ENCODE data around the gene FGFBP1. TPM values are rescaled to one million over a fixed set of nuclear protein-coding genes. Genes with fewer than 3 reads are reported as not detected.
A peak's percentile ranks its signal among the peaks of the same experiment; 100 is the strongest.

The FGFBP1 gene
- not detected for total RNA-seq

- ATAC-seq (no peak), DNase-seq (ENCODE audit: low spot score in 2 of 2) (no peak)
- Mint-ChIP-seq H3K9me3 (no peaks in the 10 kb centered on the region), H3K36me3 (no peaks in the 10 kb centered on the region), H3K27ac (no peak within 1 kb of the TSS)
Measured at GRCh38 chr4:15938640-15939039, at the start of gene FGFBP1. FGFBP1 (minus strand) TSS chr4:15938740; CDS start chr4:15936632, 2,108 bp downstream.

DNA sequence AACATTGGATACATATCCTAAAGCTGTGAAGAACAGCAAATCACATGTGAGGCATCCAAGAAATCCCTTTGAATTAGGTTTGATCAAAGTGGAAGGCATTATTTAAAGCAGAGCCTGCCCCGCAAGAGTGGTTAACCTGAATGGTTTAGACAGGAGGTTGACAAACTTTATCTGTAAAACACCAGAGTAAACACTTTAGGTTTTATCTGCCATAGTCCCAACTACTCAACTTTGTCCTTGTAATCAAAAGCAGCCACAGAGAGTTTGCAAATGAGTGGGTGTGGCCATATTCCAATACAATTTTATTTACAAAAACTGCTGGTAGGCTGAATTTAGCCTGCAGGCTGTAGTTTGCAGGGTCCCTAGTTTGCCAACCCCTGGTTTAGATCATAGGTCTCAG, 49.7 kb upstream of the FGFBP1 start:
- no peak overlapping the region for H3K27ac Mint-ChIP-seq
- no peaks in the 10 kb centered on the region for H3K9me3 Mint-ChIP-seq
- ATAC-seq (no peak), DNase-seq (ENCODE audit: low spot score in 2 of 2) (no peak)
- H3K36me3 Mint-ChIP-seq: no peaks in the 10 kb centered on the region

DNA sequence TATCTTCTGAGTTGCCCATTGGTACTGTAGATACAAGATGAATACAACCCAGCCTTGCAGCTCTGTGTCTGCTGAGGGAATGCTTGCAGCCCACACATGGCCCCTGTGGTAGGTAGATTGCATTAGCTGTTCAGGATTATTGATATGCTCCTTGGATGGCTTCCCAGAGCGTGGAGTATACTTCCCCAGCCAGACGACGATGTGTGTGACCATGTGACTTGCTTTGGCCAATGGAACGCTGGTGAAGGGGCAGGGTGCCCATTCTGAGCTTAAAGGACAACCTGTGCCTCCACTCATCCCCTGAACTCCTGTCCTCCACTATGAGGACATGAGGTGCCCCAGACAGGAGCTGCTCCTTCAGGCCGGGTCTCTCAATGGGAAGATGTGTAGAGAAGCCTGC, 48.4 kb upstream of the FGFBP1 start:
- DNase-seq (ENCODE audit: low spot score in 2 of 2) (no peak), ATAC-seq (no peak)
- Mint-ChIP-seq H3K9me3 (no peaks in the 10 kb centered on the region), H3K36me3 (no peaks in the 10 kb centered on the region), H3K27ac (no peak overlapping the region)

DNA sequence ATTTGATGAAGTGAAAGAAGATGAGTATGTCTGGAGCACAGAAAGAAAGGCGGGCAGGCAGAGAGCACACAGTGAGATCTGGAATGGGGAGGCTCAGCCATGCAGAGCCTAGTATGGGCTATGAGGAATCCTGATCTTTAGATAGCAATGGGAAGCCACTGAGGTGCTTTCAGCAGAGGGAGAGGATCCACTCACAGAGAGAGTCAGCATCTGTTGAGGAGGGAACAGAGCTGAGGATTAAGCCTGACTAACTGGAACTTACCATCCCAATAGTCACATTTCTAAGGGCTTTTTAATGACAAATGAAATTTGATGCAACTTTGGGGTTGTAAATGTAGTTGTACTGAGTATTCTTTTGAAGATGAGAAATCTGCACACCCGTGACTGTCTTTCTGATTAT, 45.1 kb upstream of the FGFBP1 start:
- Mint-ChIP-seq H3K9me3 (no peaks in the 10 kb centered on the region), H3K36me3 (no peaks in the 10 kb centered on the region), H3K27ac (no peak overlapping the region)
- DNase-seq (ENCODE audit: low spot score in 2 of 2) (no peak), ATAC-seq (no peak)

- DNase-seq (ENCODE audit: low spot score in 2 of 2) (no peak), ATAC-seq (no peak)
- H3K36me3 Mint-ChIP-seq: no peaks in the 10 kb centered on the region
- H3K27ac Mint-ChIP-seq: no peak overlapping the region
- no peaks in the 10 kb centered on the region for H3K9me3 Mint-ChIP-seq
Measured at GRCh38 chr4:15982842-15983524, 44.4 kb upstream of the FGFBP1 start.

DNA sequence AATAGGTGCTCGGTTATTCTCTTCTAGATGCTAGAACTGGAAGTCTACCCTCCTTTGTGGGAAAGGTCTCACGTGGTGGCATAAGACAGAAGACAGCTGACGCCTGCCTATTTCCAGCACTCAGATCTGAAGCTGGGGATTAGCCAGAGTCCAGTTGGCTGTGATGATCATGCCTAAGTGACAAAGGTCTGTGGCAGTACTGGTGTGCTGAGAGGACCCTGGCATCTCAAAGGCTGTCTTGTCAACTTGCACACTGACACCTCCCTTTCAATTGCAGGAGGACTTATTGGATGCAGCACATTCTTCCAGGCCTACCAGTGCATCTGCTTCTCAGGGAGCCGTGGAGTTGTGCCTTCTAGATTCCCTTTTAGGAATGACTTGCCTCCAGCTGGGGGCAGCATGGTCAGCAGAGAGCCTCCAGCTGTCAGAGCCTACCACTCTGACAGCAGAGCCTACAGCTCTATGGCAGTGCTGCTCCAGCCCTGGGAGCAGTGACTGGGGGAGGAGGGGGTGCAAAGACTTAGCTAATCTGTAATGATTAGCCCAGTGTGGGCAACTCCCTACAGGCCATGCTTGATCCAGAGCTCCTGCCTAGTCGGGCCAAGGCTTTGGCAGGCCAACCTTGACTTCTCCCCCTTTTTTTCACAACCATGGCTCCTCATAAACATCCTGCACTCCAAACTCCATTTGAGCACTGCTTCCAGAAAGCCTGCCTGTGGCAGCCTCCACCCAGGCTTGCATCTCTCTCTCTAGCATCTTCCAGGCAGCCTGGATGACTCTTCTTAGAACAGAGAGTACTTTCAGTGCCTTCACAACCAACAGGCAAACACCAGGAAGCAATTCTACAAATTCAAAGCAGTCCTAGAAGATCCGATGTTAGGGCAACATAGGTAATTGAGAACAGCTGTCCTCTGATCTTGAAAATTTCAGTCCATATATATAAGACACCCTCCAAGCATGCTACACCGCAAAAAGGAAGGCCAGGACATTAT, 38.2 kb upstream of the FGFBP1 start:
- Mint-ChIP-seq H3K27ac (no peak overlapping the region), H3K9me3 (no peaks in the 10 kb centered on the region), H3K36me3 (no peaks in the 10 kb centered on the region)
- no peak for ATAC-seq
- no peak for DNase-seq (ENCODE audit: low spot score in 2 of 2)

DNA sequence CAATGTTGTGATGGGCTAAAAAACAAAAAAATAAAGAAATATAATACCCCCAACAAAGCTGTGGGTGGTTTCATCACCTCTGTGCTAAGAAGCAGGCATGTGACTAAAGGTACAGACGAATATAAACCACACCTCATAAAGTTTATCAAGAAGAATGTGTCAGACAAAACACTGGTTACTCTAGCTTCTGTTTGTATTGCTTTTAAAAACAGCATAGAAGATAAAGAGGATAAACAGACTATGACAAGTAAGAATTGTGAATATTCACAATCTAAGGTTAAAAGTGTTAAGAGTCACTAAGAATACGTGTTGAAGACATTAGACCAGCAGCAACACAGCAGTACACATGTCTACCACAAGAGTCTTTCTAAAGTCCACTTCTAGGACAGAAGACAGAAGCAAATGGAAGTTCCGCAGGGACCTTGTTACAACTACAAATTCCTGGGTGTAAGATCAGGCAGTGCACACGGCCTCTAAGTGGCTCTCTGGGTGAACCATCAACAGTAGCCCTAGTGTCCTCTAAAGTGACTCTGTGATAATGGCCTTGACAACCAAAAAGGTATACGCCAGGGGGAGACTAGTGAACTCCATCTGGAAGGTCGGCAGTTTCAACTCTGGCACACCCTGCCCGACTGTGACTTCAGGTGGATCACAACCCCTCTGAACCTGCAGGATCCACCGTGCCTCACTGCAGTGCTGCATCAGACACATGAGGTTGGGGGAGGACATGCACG, 32.7 kb upstream of the FGFBP1 start:
- ATAC-seq (no peak), DNase-seq (ENCODE audit: low spot score in 2 of 2) (no peak)
- no peak overlapping the region for H3K27ac Mint-ChIP-seq
- H3K9me3 Mint-ChIP-seq: peaks cover 2 to 3% of the 10 kb centered on the region in 2 donors
- no peaks in the 10 kb centered on the region for H3K36me3 Mint-ChIP-seq

- DNase-seq (ENCODE audit: low spot score in 2 of 2): no peak
- H3K27ac Mint-ChIP-seq: no peak overlapping the region
- ATAC-seq: no peak
- H3K9me3 Mint-ChIP-seq: peaks cover 4 to 6% of the 10 kb centered on the region in 2 donors
- H3K36me3 Mint-ChIP-seq: no peaks in the 10 kb centered on the region
Measured at GRCh38 chr4:15968551-15969300, 30.2 kb upstream of the FGFBP1 start.

- Mint-ChIP-seq H3K27ac (peak overlapping the region in 1 of 2 donors; percentile 63), H3K9me3 (peaks cover 4 to 6% of the 10 kb centered on the region in 2 donors), H3K36me3 (no peaks in the 10 kb centered on the region)
- ATAC-seq: no peak
- DNase-seq (ENCODE audit: low spot score in 2 of 2): no peak
Measured at GRCh38 chr4:15965325-15965724, 26.8 kb upstream of the FGFBP1 start.

DNA sequence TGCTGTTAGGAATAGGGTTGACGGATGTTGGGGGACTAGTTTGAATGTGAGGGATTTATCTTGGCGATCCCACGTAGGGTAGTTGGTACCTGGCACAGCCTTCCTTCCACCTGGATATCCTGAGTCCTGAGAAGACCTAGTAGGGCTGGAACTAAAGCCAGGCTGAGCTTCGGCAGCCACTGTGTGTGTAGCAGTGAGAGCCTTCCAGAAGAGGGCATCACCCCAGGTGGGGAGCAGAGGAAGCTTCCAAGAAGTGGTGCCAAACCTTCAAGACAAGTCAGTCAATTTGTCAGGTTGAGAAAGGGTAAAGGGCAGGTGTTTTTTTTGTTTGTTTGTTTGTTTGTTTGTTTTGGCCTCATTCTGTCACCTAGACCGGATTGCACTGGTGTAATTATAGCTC, 25.6 kb upstream of the FGFBP1 start:
- Mint-ChIP-seq H3K27ac (no peak overlapping the region), H3K9me3 (peaks cover 4 to 6% of the 10 kb centered on the region in 2 donors), H3K36me3 (no peaks in the 10 kb centered on the region)
- ATAC-seq (no peak), DNase-seq (ENCODE audit: low spot score in 2 of 2) (no peak)

DNA sequence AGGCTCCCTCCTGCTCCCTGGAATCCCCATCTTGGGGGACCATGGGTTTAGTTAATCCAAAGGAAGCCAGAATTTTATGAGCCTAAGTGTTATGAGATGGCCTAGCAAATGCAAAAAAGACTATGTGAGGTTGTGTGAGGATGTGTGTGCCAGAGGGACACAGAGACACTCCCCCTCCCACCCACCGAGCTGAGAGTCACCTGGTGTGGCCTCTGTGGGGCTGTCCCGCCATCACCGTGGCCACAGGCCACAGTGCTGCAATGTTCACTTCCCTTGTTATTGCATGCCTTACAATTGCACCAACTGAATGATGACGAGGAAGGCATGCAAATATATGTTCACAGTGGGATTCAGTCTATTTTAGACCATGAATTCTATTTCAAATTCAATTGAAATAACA, 25.0 kb upstream of the FGFBP1 start:
- Mint-ChIP-seq H3K9me3 (peaks cover 4 to 6% of the 10 kb centered on the region in 2 donors), H3K27ac (peak overlapping the region in 1 of 2 donors; percentile 47), H3K36me3 (no peaks in the 10 kb centered on the region)
- DNase-seq (ENCODE audit: low spot score in 2 of 2) (peak; percentile 37 to 64), ATAC-seq (peak; percentile 84 to 93)

GRCh38 chr4:15963001-15963451, 24.5 kb upstream of the FGFBP1 start, which contains the start of gene FGFBP2:
FGFBP2 (minus strand) TSS chr4:15963175; CDS start chr4:15963129, 46 bp downstream.
- Mint-ChIP-seq H3K9me3 (peaks cover 4 to 6% of the 10 kb centered on the region in 2 donors), H3K27ac (peak within 1 kb of the TSS; percentile 47 to 58), H3K36me3 (no peaks in the 10 kb centered on the region)
- peak; percentile 83 to 85 for ATAC-seq
- peak; percentile 57 to 77 for DNase-seq (ENCODE audit: low spot score in 2 of 2)

GRCh38 chr4:15961781-15962510, 23.4 kb upstream of the FGFBP1 start:
- Mint-ChIP-seq H3K9me3 (peaks cover 4 to 6% of the 10 kb centered on the region in 2 donors), H3K27ac (no peak overlapping the region), H3K36me3 (no peaks in the 10 kb centered on the region)
- ATAC-seq (peak; percentile 13 to 30), DNase-seq (ENCODE audit: low spot score in 2 of 2) (no peak)

- ATAC-seq (peak in 1 of 2 donors; percentile 28), DNase-seq (ENCODE audit: low spot score in 2 of 2) (no peak)
- Mint-ChIP-seq H3K9me3 (peaks cover 0 to 7% of the 10 kb centered on the region in 2 donors), H3K27ac (peak overlapping the region in 1 of 2 donors; percentile 34), H3K36me3 (no peaks in the 10 kb centered on the region)
Measured at GRCh38 chr4:15958562-15958961, 20.0 kb upstream of the FGFBP1 start.

- H3K9me3 Mint-ChIP-seq: peaks cover 0 to 7% of the 10 kb centered on the region in 2 donors
- no peak overlapping the region for H3K27ac Mint-ChIP-seq
- H3K36me3 Mint-ChIP-seq: no peaks in the 10 kb centered on the region
- peak; percentile 81 to 91 for ATAC-seq
- peak; percentile 59 to 83 for DNase-seq (ENCODE audit: low spot score in 2 of 2)
Measured at GRCh38 chr4:15956179-15956850, 17.8 kb upstream of the FGFBP1 start.

All from activated naive CD4-positive, alpha-beta T cell treated with anti-CD3 and anti-CD28 coated beads, Interleukin-2, amount 50 U/mL, for 72 hours (primary cell).